ENCODE results near the gene BAIAP2. TPM values are rescaled to one million over a fixed set of nuclear protein-coding genes. Genes with fewer than 3 reads are reported as not detected.

BAIAP2 gene
- total and polyA plus RNA-seq, 2 donors (not counting 1 experiment from before 2014, with no cell fraction given): 1.3 to 12.0 TPM

DNA sequence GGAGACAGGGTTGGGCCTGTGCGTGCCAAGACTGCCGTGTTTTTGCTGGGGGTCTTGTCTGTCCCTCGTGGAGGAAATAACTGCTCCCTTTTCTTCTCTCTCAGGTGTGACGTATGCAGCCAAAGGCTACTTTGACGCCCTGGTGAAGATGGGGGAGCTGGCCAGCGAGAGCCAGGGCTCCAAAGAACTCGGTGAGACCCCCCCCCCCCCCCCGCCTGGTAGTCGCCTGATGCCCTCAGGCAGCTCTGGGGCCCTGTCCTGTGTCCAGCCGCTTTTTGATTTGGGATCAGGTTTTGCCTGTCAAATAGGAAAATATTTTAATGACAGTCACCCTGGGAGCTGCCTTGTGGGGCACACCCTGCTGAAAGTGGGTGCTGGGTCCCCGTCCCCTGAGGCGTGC lies 22.8 kb downstream of the BAIAP2 start:
- Mint-ChIP-seq H3K4me3 (no peak overlapping the region), H3K27me3 (peaks cover 4% of the 10 kb centered on the region), H3K4me1 (no peaks in the 10 kb centered on the region), H3K27ac (no peak overlapping the region), H3K9me3 (ENCODE audit: insufficient read depth) (no peaks in the 10 kb centered on the region)
- Histone ChIP-seq H3K4me3 (ENCODE audit: control extremely low read depth in 1 of 5, extremely low read depth in 1 of 5, insufficient read depth in 1 of 5, low read depth in 2 of 5, low read length in 4 of 5) (no peak overlapping the region), H3K9me3 (ENCODE audit: control extremely low read depth in 1 of 3, control insufficient read depth in 2 of 3, insufficient read depth in 1 of 3, low read length in 2 of 3) (no peaks in the 10 kb centered on the region), H4K20me1 (ENCODE audit: control insufficient read depth, insufficient read depth, low read length, poor library complexity, severe bottlenecking) (no peaks in the 10 kb centered on the region), H2AFZ (ENCODE audit: insufficient read depth, low read depth, low read length, poor library complexity, severe bottlenecking) (no peak overlapping the region), H3K36me3 (replicated peaks in 1 of 2; ENCODE audit: control extremely low read depth in 1 of 2, control insufficient read depth in 1 of 2, extremely low read depth in 1 of 2, insufficient read depth in 2 of 2, low read length in 1 of 2) (no peaks in the 10 kb centered on the region), H3K27me3 (replicated peaks in 1 of 4; ENCODE audit: control extremely low read depth in 1 of 4, control insufficient read depth in 3 of 4, insufficient read depth in 4 of 4, low read length in 3 of 4) (no peaks in the 10 kb centered on the region), H3K27ac (ENCODE audit: low read length in 2 of 2) (no peak overlapping the region), H3K79me2 (ENCODE audit: control insufficient read depth, insufficient read depth, low read length) (no peaks in the 10 kb centered on the region), H3K9ac (ENCODE audit: low read length) (no peak overlapping the region), H3K4me2 (replicated peaks; ENCODE audit: low read depth, low read length, poor library complexity, severe bottlenecking) (no peak overlapping the region), H3K4me1 (ENCODE audit: control insufficient read depth in 2 of 2, insufficient read depth in 2 of 2, low read length in 2 of 2) (no peaks in the 10 kb centered on the region)
- ChIA-PET CTCF (no interaction called here), POLR2A (no interaction called here)
- intact Hi-C loops (cut with micrococcal nuclease): no loop called here
- TF ChIP-seq, protein P1, sequence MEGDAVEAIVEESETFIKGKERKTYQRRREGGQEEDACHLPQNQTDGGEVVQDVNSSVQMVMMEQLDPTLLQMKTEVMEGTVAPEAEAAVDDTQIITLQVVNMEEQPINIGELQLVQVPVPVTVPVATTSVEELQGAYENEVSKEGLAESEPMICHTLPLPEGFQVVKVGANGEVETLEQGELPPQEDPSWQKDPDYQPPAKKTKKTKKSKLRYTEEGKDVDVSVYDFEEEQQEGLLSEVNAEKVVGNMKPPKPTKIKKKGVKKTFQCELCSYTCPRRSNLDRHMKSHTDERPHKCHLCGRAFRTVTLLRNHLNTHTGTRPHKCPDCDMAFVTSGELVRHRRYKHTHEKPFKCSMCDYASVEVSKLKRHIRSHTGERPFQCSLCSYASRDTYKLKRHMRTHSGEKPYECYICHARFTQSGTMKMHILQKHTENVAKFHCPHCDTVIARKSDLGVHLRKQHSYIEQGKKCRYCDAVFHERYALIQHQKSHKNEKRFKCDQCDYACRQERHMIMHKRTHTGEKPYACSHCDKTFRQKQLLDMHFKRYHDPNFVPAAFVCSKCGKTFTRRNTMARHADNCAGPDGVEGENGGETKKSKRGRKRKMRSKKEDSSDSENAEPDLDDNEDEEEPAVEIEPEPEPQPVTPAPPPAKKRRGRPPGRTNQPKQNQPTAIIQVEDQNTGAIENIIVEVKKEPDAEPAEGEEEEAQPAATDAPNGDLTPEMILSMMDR (IDR thresholded peaks at IDR 0.05): no peak
- no peak for TF ChIP-seq EZH2 (IDR thresholded peaks at IDR 0.05; ENCODE audit: borderline replicate concordance, insufficient read depth, low read depth, low read length, poor library complexity, severe bottlenecking)
- WGBS (ENCODE audit: insufficient coverage): 77% methylated on average over 7 of the region's 12 CpGs
- DNase-seq (no peak), ATAC-seq (ENCODE audit: low read depth) (no peak)

GRCh38 chr17:81058263-81058871 lies 23.4 kb downstream of the BAIAP2 start:
- no peak overlapping the region for H3K9ac ChIP-seq (ENCODE audit: low read length)
- H3K4me1 Mint-ChIP-seq: no peaks in the 10 kb centered on the region
- TF ChIP-seq, protein P1 (IDR thresholded peaks at IDR 0.05): no peak
- TF ChIP-seq EZH2 (IDR thresholded peaks at IDR 0.05; ENCODE audit: borderline replicate concordance, insufficient read depth, low read depth, low read length, poor library complexity, severe bottlenecking): no peak
- no peak overlapping the region for H2AFZ ChIP-seq (ENCODE audit: insufficient read depth, low read depth, low read length, poor library complexity, severe bottlenecking)
- no peaks in the 10 kb centered on the region for H3K9me3 Mint-ChIP-seq (ENCODE audit: insufficient read depth)
- H3K4me2 ChIP-seq (replicated peaks; ENCODE audit: low read depth, low read length, poor library complexity, severe bottlenecking): no peak overlapping the region
- POLR2A ChIA-PET: no interaction called here
- H3K9me3 ChIP-seq (ENCODE audit: control extremely low read depth in 1 of 3, control insufficient read depth in 2 of 3, insufficient read depth in 1 of 3, low read length in 2 of 3): no peaks in the 10 kb centered on the region
- H3K27ac ChIP-seq (ENCODE audit: low read length in 2 of 2): no peak overlapping the region
- H3K27me3 ChIP-seq (replicated peaks in 1 of 4; ENCODE audit: control extremely low read depth in 1 of 4, control insufficient read depth in 3 of 4, insufficient read depth in 4 of 4, low read length in 3 of 4): no peaks in the 10 kb centered on the region
- no peaks in the 10 kb centered on the region for H4K20me1 ChIP-seq (ENCODE audit: control insufficient read depth, insufficient read depth, low read length, poor library complexity, severe bottlenecking)
- DNase-seq (no peak), ATAC-seq (ENCODE audit: low read depth) (no peak)
- H3K4me3 ChIP-seq (ENCODE audit: control extremely low read depth in 1 of 5, extremely low read depth in 1 of 5, insufficient read depth in 1 of 5, low read depth in 2 of 5, low read length in 4 of 5): no peak overlapping the region
- CTCF ChIA-PET: no interaction called here
- no peak overlapping the region for H3K4me3 Mint-ChIP-seq
- no peaks in the 10 kb centered on the region for H3K4me1 ChIP-seq (ENCODE audit: control insufficient read depth in 2 of 2, insufficient read depth in 2 of 2, low read length in 2 of 2)
- peaks cover 4% of the 10 kb centered on the region for H3K27me3 Mint-ChIP-seq
- intact Hi-C loops (cut with micrococcal nuclease): no loop called here
- no peak overlapping the region for H3K27ac Mint-ChIP-seq
- no peaks in the 10 kb centered on the region for H3K79me2 ChIP-seq (ENCODE audit: control insufficient read depth, insufficient read depth, low read length)
- 86% methylated on average over 19 of the region's 23 CpGs for WGBS (ENCODE audit: insufficient coverage)
- no peaks in the 10 kb centered on the region for H3K36me3 ChIP-seq (replicated peaks in 1 of 2; ENCODE audit: control extremely low read depth in 1 of 2, control insufficient read depth in 1 of 2, extremely low read depth in 1 of 2, insufficient read depth in 2 of 2, low read length in 1 of 2)
